HG03039 (cell line): ENCODE data around the gene RPS4Y1.

Experiments used
- ATAC-seq: cut with Tn5 transposase; IDR thresholded peaks from one replicate; pipeline ENCODE4 v1.9.1; 2021; ENCODE audit warnings: mild to moderate bottlenecking, moderate library complexity; ENCODE audit not compliant: unreplicated experiment

RPS4Y1 gene

GRCh38 chrY:2874211-2874610 is 32.8 kb downstream of the RPS4Y1 start:
- ATAC-seq: no peak

GRCh38 chrY:2883561-2883960 is 42.2 kb downstream of the RPS4Y1 start:
- no peak for ATAC-seq

GRCh38 chrY:2885880-2886279 is 44.5 kb downstream of the RPS4Y1 start:
- no peak for ATAC-seq

- ATAC-seq: no peak
Observed at GRCh38 chrY:2887386-2887785, 46.0 kb downstream of the RPS4Y1 start.

DNA sequence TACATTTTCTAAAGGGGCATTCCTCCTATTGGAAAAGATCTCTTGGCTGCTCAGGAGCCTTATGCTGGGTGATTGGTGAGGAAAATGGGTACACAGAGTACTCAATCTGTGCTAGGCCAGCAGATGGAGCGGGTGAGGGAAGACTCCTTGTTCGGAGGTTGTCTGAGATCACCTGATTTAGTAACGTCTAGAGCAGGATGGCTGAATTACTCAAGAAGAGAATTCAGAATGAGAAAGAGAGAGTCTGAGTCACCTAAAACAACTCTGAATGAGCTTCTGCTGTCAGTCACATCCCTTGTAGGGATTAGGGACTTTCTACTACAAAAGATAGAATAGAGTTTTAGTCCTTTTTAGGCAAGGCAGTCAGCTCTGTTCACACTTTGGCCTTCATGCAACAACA is 46.6 kb downstream of the RPS4Y1 start:
- ATAC-seq: peak; percentile 91

DNA sequence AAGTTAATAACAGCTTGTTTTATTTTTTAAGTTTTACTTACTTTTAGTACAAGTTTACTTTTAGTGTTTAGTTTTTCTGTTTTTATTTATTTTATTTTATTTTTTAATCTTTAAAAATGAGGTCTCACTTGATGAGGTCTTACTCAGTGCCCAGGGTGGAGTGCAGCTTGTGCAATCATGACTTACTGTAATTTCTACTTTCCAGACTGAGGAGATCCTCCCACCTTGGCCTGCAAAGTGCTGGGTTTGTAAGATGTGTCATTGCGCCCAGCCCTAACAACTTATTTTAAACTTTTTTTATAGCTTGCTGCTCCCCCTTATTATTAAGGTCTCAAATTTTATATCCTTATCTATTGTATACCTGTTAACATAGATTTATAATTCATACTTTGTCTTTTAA is 52.1 kb downstream of the RPS4Y1 start:
- ATAC-seq: no peak

GRCh38 chrY:2896050-2896449 is 54.6 kb downstream of the RPS4Y1 start:
- peak; percentile 82 for ATAC-seq

DNA sequence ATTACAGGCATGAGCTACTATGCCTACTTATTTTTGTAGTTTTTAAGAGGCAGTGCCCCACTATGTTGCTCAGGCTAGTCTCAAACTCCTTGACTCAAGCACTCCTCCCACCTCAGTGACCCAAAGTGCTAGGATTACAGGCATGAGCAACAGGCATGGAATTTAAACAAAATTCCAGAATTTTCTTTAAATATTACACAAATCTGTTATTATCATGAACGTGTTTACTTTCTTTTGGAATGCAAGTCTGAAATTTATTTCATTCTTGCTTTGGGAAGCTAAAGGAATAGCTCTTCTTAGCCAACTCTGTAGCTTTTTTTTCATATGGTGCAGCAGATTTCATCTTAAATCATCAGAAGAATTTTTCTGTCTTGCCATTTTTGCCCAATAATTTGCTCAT is 66.0 kb downstream of the RPS4Y1 start:
- no peak for ATAC-seq

DNA sequence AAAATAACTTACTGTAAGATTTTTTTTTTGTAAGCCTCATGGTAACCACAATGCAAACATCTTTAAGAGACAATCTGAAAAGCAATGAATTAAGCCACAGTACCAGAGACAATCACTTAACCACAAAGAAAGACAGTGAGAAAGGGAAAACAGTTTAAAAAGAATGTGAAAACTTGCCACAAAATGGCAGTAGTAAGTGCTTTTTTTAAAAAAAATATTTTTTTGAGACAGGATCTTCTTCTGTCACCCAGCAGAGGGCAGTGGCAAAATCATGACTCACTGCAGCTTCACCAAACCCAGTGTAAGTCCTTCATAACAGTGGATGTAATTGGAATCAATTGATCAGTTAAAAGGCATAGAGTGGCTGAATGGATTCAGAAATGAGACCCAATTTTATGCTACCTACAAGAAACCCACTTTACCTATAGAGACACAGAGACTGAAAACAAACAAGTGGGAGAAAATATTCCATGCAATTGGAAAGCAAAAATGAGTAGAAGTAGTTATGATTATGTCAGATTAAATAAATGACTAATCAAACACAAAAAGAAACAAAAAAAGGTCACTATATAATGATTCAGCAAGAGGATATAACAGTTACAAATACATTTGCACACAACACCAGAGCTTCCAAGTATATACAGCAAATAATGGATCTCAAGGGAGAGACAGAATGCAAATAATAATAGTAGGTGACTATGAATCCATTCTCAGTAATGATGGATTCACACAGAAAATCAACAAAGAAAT is 71.8 kb downstream of the RPS4Y1 start:
- peak; percentile 58 for ATAC-seq
